ENCODE data around the gene NPEPL1.

DNA sequence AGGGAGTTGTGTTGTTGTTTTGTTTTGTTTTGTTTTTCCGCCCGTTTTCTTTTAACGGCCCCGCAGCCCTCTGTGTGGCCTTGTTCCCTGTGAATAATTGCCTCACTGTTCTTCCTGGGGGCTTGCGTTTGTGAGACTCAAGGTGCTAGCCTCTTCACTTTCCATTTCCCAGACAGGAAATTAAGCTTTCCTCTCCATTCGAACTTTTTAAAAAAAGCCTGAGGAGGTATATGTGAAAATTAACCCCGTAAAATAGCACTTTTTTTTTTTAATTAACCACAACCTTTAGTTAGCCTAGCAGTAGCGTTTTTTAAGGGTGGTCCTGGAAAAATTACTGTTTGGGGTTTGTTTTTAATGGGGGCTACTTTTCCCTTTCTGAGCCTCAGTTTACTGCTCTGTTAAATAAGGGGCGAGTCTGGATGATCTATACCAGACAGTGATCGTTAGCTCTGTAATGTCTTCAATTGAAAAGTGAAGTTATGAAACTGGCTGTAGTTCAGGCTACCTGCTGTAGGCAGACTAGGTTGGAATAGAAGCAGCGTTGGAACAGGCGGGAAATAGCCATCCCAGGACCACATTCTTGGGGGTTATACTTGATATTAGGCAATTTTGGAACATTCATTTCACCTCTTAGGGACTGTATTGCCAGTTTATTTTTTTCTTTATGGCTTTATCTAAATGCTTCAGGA is 39.9 kb upstream of the NPEPL1 start:
- TF ChIP-seq, protein P1, sequence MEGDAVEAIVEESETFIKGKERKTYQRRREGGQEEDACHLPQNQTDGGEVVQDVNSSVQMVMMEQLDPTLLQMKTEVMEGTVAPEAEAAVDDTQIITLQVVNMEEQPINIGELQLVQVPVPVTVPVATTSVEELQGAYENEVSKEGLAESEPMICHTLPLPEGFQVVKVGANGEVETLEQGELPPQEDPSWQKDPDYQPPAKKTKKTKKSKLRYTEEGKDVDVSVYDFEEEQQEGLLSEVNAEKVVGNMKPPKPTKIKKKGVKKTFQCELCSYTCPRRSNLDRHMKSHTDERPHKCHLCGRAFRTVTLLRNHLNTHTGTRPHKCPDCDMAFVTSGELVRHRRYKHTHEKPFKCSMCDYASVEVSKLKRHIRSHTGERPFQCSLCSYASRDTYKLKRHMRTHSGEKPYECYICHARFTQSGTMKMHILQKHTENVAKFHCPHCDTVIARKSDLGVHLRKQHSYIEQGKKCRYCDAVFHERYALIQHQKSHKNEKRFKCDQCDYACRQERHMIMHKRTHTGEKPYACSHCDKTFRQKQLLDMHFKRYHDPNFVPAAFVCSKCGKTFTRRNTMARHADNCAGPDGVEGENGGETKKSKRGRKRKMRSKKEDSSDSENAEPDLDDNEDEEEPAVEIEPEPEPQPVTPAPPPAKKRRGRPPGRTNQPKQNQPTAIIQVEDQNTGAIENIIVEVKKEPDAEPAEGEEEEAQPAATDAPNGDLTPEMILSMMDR (IDR thresholded peaks at IDR 0.05), result no peak
- TF ChIP-seq POLR2A (IDR thresholded peaks at IDR 0.05), result no peak

Data from breast epithelium (tissue), 3 donors.